OCI-M2 (cell line): ENCODE measurements around the gene BBS7.
A peak's percentile ranks its signal among the peaks of the same experiment; 100 is the strongest.

Source experiments
- DNase-seq: peaks from one replicate; lab custom pipeline; 2025; ENCODE audit not compliant: unreplicated experiment; lab: John Stamatoyannopoulos, UW

Gene BBS7

GRCh38 chr4:121869841-121870822, at the start of gene BBS7:
TSS of gene BBS7 (minus strand) at chr4:121870474. CDS start at chr4:121870313, 161 bp downstream.
- DNase-seq, result peak; percentile 90

DNA sequence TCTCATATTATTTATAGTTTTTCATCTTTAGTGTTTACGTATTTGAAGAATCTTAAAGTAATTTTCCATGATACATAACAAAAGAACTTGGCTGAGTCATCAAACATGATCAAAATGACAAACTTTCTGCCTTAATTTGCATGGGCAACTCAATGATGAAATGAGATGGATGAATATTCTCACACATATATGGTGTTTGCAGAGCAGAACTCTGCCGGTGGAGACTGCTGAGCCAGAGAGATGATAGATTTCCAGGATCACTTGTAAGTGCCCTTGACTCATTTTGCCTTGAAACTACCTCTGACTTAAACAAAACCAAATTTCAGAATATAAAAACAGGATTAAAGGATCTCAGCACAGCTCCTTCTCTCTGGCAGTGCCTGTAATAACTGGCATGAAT, 43.4 kb upstream of the BBS7 start:
- no peak for DNase-seq

DNA sequence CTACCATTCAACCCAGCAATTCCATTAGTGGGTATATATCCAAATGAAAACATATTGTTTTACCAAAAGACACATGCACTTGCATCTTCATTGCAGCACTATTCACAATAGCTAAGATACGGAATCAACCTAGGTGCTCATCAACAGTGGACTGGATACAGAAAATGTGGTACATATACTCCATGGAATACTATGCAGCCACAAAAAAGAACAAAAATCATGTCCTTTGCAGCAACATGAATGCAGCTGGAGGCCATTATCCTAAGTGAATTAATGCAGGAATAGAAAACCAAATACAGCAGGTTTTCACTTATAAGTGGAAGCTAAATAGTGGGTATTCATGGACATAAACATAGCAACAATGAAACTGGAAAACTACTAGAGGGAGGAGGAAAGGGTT, 38.1 kb upstream of the BBS7 start:
- DNase-seq, result no peak

DNA sequence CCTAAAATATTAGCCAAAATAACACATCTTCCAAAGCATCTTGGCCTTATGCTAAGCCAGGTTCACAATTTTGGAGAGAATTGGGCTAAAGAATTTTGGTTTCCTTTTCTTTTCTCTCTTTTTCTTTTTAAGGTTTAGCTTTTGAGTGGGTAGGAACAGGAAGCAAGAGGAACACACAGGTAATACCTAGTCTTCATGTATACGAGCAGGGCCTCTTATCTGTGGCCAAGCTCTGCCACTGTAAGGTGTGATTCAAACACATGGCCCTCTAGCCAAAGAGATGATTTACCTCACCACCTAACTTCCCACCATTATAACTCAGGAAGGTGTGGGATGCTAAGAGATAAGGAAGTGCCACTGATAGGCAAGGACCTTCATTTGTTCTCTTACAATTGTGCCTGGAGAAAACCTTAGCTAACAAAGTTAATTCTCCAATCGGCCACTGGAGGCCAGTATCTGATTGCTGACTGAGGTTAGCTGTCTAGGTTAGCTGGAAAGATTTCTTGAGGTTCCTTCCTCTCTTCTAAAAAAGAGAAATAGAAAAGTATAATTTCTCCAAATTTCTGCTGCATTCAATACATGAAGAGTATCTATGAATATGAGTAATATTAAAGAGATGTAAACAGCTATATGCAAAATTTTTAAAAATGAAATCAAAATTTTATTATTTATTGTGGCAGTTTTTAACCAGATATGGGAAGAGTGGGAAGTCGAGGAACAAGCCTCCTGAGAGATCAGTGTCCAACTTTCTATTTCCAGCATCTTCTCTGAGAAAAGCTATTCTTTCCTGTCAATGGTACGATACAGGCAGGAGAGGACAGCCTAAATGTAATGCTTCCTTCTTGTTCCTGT, 30.1 kb upstream of the BBS7 start:
- DNase-seq, result no peak

- DNase-seq, result no peak
Measured at GRCh38 chr4:121898150-121898549, 27.9 kb upstream of the BBS7 start.

GRCh38 chr4:121888134-121888533, 17.9 kb upstream of the BBS7 start:
- DNase-seq, result no peak

- DNase-seq, result no peak
Measured at GRCh38 chr4:121885115-121885514, 14.8 kb upstream of the BBS7 start.

DNA sequence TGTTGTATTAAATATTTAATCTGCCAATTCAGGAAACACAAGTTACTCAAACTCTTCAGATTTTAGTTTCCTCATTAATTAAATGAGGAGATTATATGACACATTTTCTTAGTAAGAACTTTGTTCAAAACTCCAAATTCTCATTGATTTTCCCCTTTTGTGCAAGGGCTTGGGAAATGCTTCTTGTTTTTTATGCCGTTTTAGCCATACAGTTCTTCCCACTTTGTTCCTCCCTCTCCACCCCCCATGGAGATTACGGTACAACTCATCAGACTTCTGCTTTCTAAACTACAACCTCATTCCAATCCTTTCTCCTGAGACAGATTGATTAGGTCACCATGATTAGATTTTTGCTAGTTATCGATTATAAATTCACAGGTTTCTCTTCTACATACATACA, 10.9 kb upstream of the BBS7 start:
- DNase-seq, result no peak

DNA sequence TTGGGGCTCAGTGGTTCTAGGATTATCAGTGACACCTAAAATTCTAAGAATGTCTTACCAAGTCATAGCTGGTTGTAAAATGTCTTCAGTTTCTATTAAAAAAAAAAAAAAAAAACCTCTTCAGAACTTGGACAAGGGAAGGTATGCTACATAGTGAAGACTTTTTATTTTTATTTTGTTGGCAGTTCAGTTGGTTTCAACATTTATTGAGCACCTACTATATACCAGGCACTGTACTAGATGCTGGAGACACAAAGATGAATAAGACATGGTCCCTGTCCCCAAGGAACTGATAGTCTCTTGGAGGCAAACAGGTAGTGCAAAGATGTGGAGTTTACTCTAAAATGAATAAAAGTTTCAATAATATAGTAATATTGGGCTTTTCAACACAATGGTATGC, 8.9 kb upstream of the BBS7 start:
- DNase-seq, result no peak

DNA sequence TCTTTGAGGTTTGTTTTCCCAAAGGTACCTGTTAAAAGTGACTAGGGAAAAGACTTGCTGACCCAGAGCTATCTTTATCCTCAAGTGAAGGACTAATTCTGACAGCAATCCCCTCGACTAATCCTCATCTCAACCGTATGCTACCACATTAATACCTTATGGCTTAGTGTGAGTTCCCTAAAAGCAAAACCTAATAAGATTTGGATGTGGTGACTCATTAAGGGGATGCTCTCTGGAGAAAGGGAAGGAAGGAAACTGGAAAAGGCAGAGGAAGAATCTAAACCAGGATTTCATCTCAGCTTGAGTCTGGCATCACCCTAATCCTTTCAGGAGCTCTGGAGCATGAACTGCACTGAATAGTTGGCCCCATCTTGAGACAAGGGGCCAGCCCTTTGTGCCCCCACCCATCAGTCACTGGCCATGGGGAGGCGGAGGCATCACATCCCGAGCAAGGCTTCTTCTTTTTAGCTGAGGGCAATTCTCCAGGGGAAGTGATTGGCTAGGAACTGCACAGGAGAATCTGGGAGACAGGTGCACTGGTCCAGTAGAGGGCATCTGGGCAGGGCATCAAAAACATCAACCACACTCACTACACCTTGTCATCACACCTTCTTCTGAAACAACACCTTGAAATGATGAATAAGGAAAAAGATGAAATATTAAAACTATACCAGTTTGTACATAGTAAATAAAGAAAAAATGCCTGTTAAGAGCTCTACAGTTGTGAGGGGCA, 6.9 kb upstream of the BBS7 start:
- no peak for DNase-seq

DNA sequence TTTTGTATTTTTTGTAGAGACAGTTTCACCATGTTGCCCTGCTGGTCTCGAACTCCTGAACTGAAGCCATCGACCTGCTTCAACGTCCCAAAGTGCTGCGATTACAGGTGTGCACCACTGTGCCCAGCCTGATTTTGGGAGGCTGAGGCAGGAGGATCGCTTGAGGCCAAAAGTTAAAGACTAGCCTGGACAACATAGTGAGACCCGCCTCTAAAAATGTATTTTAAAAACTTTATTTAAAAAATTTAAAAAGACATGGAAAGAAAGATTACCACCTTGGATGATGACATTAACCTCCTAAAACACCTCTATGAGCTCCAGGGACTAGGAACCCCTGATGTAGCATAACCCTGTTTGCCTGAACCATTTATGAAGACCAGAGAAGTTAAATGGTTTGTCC, 5.8 kb upstream of the BBS7 start:
- DNase-seq, result no peak

DNA sequence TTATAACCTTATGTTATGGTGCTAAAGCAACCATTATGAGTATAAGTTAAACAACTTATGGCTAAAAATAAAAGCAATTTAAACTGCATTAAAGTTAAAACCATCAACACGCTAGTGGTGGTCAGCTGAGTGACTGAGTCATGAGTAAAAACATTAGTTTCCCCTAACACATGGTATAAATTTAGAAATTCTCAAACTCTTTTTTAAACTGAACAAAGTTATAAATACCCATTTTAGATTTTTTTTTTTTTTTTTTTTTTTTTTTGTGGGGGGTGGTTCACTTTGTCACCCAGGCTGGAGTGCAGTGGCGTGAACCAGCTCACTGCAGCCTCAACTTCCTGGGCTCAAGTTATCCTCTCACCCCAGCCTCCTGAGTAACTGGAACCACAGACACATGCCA, 5.4 kb upstream of the BBS7 start:
- DNase-seq, result no peak

DNA sequence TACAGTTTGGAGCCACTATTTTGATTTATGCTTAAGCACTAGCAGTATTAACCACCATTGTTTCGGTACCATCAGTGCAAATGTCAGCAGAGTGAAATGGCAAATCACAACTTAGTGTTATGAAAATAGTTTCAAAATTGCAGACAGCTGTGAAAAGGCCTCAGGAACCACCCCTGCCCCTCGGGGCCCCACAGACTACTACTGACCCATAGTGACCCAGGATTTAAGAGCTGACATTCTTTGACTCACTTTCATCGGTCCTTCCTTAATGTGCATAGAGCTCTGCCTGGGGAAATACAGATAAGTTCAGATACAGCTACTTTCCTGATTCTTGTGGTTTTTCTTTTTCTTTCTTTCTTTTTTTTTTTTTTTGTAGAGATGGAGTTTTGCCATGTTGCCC, 3.3 kb upstream of the BBS7 start:
- no peak for DNase-seq

DNA sequence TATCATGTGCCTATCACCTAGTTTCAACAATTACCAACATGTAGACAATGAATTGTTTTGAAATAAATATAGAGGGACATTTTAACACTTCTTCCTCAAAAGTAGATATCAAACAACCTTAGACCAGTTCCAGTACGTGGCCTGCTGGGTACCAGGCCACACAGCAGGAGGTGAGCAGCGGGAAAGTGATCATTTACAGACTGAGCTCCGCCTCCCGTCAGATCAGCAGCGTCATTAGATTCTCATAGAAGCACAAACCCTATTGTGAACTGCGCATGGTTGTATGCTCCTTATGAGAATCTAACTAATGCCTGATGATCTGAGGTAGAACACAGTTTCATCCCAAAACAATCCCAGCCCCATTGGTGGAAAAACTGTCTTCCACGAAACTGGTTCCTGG, 6.5 kb downstream of the BBS7 start:
- no peak for DNase-seq

GRCh38 chr4:121861426-121861825, 8.8 kb downstream of the BBS7 start:
- no peak for DNase-seq

GRCh38 chr4:121860121-121860520, 10.2 kb downstream of the BBS7 start:
- no peak for DNase-seq

DNA sequence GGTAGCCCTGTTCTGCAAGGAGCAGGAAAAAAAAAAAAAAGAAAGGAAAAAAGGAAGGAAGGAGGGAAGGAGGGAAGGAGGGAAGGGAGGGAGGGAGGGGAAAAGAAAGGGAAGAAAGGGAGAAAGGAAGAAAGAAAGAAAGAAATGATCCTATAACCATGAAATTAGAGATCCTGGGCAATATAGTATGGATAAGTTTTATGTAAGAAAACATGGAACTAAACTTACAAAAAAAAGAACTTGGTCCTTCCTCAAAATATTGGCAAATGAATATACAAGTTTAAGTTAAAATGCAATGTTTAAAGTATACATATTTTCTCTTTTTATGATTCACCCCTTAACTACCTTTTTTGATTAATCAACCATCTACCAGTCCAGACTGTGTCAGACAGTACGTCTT, 18.9 kb downstream of the BBS7 start:
- no peak for DNase-seq

- no peak for DNase-seq
Measured at GRCh38 chr4:121846662-121847061, 23.6 kb downstream of the BBS7 start.

DNA sequence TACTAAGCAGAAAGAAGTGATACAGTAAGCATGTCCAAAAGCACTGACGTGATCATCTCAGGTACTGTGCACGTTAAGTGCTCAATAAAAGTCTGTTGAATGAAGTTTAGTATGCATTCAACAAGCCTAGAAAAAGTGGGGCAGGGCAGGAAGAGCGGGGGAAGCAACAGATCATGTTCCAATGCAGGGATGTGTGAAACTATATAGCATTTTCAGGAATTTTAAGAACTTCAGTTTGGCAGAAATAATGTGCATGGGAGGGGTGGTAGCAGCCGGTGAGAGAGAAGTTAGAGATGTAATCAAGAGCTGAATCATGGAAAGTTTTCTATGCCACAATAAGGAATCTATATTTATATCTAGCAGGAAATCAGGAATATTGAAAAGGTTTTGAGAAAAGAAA, 27.4 kb downstream of the BBS7 start:
- no peak for DNase-seq

- no peak for DNase-seq
Measured at GRCh38 chr4:121838136-121838535, 32.1 kb downstream of the BBS7 start.

DNA sequence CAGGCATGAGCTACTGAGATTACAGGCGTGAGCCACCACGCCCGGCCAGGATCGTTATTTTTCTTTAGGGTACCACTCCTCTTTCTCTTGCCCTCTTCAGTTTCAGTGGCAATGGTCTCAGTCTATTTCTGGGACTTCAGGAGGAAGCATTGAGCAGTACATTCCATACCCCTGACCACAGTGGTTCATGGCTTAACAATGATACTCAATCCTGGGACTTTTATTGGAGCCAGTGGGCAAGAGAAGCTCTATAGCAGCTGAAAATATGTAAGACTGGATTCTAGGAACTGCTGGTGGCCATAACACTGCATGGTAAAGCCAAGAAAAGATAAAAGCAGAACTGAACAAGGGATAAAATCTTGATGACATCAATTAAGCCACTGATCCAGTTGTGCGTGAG, 40.8 kb downstream of the BBS7 start:
- DNase-seq, result no peak
